Sigmoid colon (tissue), 7 donors: ENCODE data around the gene NNT. TPM values are rescaled to one million over a fixed set of nuclear protein-coding genes. Genes with fewer than 3 reads are reported as not detected.

Experiments used
- DNase-seq: peaks from one replicate; pipeline ENCODE4 v3.0.0-alpha.2; 2019
- H3K27ac ChIP-seq, 4 donors: fragments of 200-600 bp; sonication (generic); one replicate each; pipeline ENCODE4 v1.5.1; 2016 to 2019; ENCODE audit warnings: mild to moderate bottlenecking in 1 of 4
- H3K27me3 ChIP-seq, 3 donors: fragments of 200-600 bp; sonication (generic); one replicate each; pipeline ENCODE4 v1.5.1; 2019; ENCODE audit warnings: mild to moderate bottlenecking in 1 of 3
- H3K36me3 ChIP-seq, 4 donors: fragments of 200-600 bp; sonication (generic); one replicate each; pipeline ENCODE4 v1.5.1; 2016 to 2019
- H3K4me1 ChIP-seq, 4 donors: fragments of 200-600 bp; sonication (generic); one replicate each; pipeline ENCODE4 v1.5.1; 2017 to 2019
- H3K4me3 ChIP-seq, 4 donors: fragments of 200-600 bp; sonication (generic); one replicate each; pipeline ENCODE4 v1.5.1; 2017 to 2019; ENCODE audit warnings: mild to moderate bottlenecking in 2 of 4, moderate library complexity in 1 of 4
- H3K9me3 ChIP-seq, 4 donors: fragments of 200-600 bp in 3 of 4; sonication (generic) in 3 of 4; one replicate each; pipeline versions ENCODE4 v1.5.1 to v1.6.1; 2013 to 2019
- CTCF ChIP-seq, 4 experiments: fragments of 450-650 bp in 3 of 4; fragments of 200-600 bp in 1 of 4; IDR thresholded peaks; one replicate each; pipeline ENCODE4 v1.5.1; 2016 to 2019; ENCODE audit warnings: antibody characterized with exemption in 4 of 4, mild to moderate bottlenecking in 3 of 4, moderate library complexity in 2 of 4
- EP300 ChIP-seq, 4 donors: sonication (generic); formaldehyde crosslinking; IDR thresholded peaks; one replicate each; pipeline ENCODE4 v1.6.1; 2017; ENCODE audit warnings: antibody characterized with exemption in 4 of 4
- POLR2A ChIP-seq, 2 donors: fragments of 450-650 bp; IDR thresholded peaks; one replicate each; pipeline ENCODE4 v1.6.1; 2016; ENCODE audit warnings: antibody characterized with exemption in 2 of 2, mild to moderate bottlenecking in 2 of 2, moderate library complexity in 2 of 2
- POLR2AphosphoS5 ChIP-seq, 4 donors: sonication (generic); formaldehyde crosslinking; IDR thresholded peaks; one replicate each; pipeline ENCODE4 v1.6.1; 2017; ENCODE audit warnings: antibody characterized with exemption in 4 of 4
- WGBS, 2 donors: extraction: QIAGEN DNeasy Blood & Tissue Kit; methylation state at CpG; one replicate each; pipeline ENCODE4 v1.1.7; 2013; 5-methylcytosine and 5-hydroxymethylcytosine counted together
- intact Hi-C: fragments of 100-400 bp; cut with DNase I; formaldehyde crosslinking; loops from one replicate; pipeline ENCODE4 v1.15.1; 2023
- polyA plus RNA-seq, 3 donors: library from polyadenylated mRNA; stranded (reverse); fragments of 200-250 nt; gene quantifications; one replicate each; pipeline ENCODE4 v1.2.3, GENCODE V29; 2013
- total RNA-seq, 4 donors: library from RNA; depleted of rRNA; stranded (reverse); fragments of >200 nt; gene quantifications; one replicate each; pipeline ENCODE4 v1.1.0, GENCODE V29; 2016
- donor health status: healthy with polysubstance abuse.
- donor health status: Bipolar disorder and iron deficiency.
- donor health status: healthy.

NNT gene
- total and polyA plus RNA-seq, 7 donors, result 15.7 to 80.3 (median 48.5) TPM

DNA sequence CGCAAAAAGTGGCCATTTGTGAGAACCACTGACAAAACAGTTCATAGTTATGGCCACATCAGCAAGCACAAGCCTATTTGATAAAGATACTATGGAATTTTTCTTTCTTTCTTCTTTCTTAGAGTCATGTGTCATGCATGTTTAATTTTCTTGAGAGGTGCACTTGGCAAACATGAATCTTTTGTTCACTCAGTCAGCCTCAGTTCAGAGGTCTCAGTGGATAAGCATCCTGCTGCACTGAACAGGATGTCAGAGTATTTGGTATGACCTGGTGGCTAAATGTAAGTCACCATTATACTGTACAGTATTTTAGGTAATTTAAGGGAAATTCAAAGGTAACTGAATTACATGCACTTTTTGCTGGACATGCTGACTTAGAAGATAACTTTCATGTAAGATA, 5.4 kb downstream of the NNT start:
- Histone ChIP-seq H3K27ac (no peak overlapping the region), H3K27me3 (no peaks in the 10 kb centered on the region), H3K4me1 (peaks cover 0 to 18% (median 13%) of the 10 kb centered on the region in 4 donors), H3K4me3 (no peak overlapping the region), H3K36me3 (peaks cover 6 to 45% (median 11%) of the 10 kb centered on the region in 4 donors), H3K9me3 (no peaks in the 10 kb centered on the region)
- 97 to 99% methylated on average over 1 of the region's 1 CpG for WGBS, 2 donors
- intact Hi-C loops, result loop anchor here (10.0 kb wide), 1 partner anchor 124 kb away; the partner anchor contains the start of gene TMEM267
- DNase-seq, result no peak
- TF ChIP-seq POLR2A (IDR thresholded peaks at IDR 0.05) (no peak), POLR2AphosphoS5 (IDR thresholded peaks at IDR 0.05) (no peak)

DNA sequence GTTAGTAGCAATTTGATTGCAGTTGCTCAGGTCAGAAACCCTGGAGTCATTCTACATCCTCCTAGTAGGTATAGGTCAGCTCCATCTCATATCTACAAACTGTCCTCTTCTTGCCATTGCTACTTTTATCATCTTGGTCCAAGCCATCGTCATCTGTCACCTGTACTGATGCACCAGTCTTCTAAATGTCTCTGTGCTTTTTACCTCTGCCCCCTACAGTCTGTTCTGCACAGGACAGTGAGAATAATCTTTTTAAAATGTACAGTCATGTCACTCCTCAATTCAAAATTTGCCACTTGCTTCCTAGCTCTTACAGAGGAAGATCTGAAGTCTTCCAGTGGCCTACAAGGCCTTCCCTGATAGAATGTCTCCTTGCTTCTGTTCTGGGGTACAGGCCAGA, 6.8 kb downstream of the NNT start:
- H3K4me3 ChIP-seq, result no peak overlapping the region
- no peak overlapping the region for H3K27ac ChIP-seq
- DNase-seq, result no peak
- WGBS, 2 donors, result 79 to 88% methylated on average over 1 of the region's 1 CpG
- peaks cover 0 to 8% (median 5%) of the 10 kb centered on the region in 4 donors for H3K4me1 ChIP-seq
- intact Hi-C loops, result loop anchor here (10.0 kb wide), 1 partner anchor 125 kb away; the partner anchor contains the start of gene TMEM267
- peaks cover 6 to 57% (median 20%) of the 10 kb centered on the region in 4 donors for H3K36me3 ChIP-seq
- H3K9me3 ChIP-seq, result no peaks in the 10 kb centered on the region
- TF ChIP-seq EP300 (IDR thresholded peaks at IDR 0.05) (no peak), POLR2A (IDR thresholded peaks at IDR 0.05) (no peak), CTCF (IDR thresholded peaks at IDR 0.05) (no peak), POLR2AphosphoS5 (IDR thresholded peaks at IDR 0.05) (no peak)
- H3K27me3 ChIP-seq, result no peaks in the 10 kb centered on the region

DNA sequence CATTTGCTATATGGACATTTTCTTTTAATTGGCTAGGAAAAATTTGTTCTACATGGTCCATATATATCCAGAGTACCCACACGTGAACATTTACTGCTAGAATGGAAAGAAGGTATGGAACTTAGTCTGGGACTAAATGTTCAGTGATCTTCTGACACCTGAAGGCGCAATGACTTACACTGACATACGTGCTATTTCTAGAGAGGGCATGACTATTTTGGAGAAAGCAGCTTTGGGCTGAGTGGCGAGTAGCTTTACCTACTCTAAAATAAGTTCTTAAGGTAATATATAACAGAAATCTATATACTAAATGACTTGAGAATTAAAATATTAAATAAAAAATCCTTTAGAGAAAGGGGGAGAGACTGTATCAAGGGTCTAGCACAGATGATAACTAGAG, 10.4 kb downstream of the NNT start:
- H3K4me1 ChIP-seq, result no peaks in the 10 kb centered on the region
- no peak for TF ChIP-seq POLR2AphosphoS5 (IDR thresholded peaks at IDR 0.05)
- intact Hi-C loops, result no loop called here
- H3K27ac ChIP-seq, result no peak overlapping the region
- peaks cover 6 to 84% (median 24%) of the 10 kb centered on the region in 4 donors for H3K36me3 ChIP-seq
- 95 to 98% methylated on average over 4 of the region's 4 CpGs for WGBS, 2 donors
- no peaks in the 10 kb centered on the region for H3K27me3 ChIP-seq
- no peak overlapping the region for H3K4me3 ChIP-seq
- H3K9me3 ChIP-seq, result no peaks in the 10 kb centered on the region
- DNase-seq, result no peak

- Histone ChIP-seq H3K4me3 (no peak overlapping the region), H3K27ac (no peak overlapping the region), H3K36me3 (peaks cover 6 to 82% (median 23%) of the 10 kb centered on the region in 4 donors), H3K4me1 (no peaks in the 10 kb centered on the region), H3K27me3 (no peaks in the 10 kb centered on the region), H3K9me3 (no peaks in the 10 kb centered on the region)
- TF ChIP-seq POLR2AphosphoS5 (IDR thresholded peaks at IDR 0.05), result no peak
- no peak for TF ChIP-seq EP300 (IDR thresholded peaks at IDR 0.05)
- TF ChIP-seq CTCF (IDR thresholded peaks at IDR 0.05), result no peak
- no peak for TF ChIP-seq POLR2A (IDR thresholded peaks at IDR 0.05)
- DNase-seq, result no peak
- intact Hi-C loops, result no loop called here
- 89 to 93% methylated on average over 5 of the region's 5 CpGs for WGBS, 2 donors
Observed at GRCh38 chr5:43615445-43616184, 12.6 kb downstream of the NNT start.

DNA sequence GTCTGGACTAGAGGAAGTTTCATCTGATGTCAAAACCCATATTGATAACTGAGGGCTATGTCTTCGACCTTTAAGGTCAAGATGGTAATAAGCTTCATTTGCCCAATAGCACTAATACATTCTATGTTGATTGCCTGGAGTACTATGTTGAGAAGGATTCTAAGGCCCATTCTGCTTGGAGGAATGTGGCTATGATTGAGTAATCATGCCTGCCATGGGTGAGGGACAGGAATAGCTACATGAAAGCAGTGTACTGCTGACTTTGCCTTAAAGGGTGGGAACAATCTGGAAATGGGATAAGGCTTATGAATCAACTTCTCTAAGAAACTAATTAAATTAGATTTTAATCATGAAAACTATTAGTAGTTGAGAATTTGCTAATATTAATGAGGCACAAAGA, 13.6 kb downstream of the NNT start:
- Histone ChIP-seq H3K27ac (no peak overlapping the region), H3K36me3 (peaks cover 6 to 78% (median 23%) of the 10 kb centered on the region in 4 donors), H3K9me3 (no peaks in the 10 kb centered on the region), H3K4me3 (no peak overlapping the region), H3K27me3 (no peaks in the 10 kb centered on the region), H3K4me1 (no peaks in the 10 kb centered on the region)
- intact Hi-C loops, result no loop called here
- 70 to 95% methylated on average over 1 of the region's 1 CpG for WGBS, 2 donors
- no peak for DNase-seq
- no peak for TF ChIP-seq CTCF (IDR thresholded peaks at IDR 0.05)
- TF ChIP-seq POLR2AphosphoS5 (IDR thresholded peaks at IDR 0.05), result no peak
- no peak for TF ChIP-seq EP300 (IDR thresholded peaks at IDR 0.05)
- TF ChIP-seq POLR2A (IDR thresholded peaks at IDR 0.05), result no peak
